Measurements from ENCODE around the gene KIF21B.
A peak's percentile ranks its signal among the peaks of the same experiment; 100 is the strongest.
"Not testable (repeated sequence)": the region's sequence is repeated elsewhere in the genome, so short reads cannot be mapped to it uniquely, and the experiment has no call there.

KIF21B gene

DNA sequence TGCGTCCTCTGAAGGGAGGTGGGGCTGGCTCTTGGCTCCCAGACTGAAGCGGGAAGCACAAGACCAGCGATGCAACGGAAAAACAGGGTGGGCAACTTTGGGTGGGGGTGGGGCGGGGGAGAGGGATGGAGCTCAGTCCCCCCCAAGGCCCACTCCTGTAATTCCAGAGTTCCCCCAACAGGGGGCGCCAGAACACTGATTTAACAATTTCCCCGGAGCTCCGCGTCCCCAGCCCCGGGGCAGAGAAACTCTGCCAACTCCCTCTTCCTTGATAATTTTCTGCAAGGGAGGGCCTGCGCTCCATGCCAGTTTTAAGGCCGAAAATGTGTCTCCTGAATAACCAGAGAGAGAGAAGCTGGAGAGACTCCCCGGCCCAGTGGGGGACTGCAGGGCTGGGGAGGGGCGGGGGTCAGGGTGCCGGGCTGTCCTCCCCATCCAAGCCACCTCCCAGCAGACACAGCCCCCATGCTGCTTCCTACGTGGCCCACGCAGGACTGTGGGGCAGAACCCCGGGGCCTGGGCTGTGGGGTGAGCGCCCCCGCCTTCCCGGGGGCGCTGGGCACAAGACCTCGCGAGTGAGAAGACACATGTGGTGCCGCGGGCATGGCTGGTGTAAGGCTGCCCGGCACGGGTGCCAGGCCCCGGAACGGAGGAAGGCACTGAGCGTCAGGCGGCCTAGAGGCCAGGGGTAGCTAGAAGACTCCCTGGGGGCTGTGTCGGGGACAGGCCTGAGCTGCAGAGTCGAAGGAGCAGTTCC lies 51.4 kb downstream of the KIF21B start:
- DNase-seq, result peak in 51 of 56 donors; percentile 10 to 76 (median 51)

DNA sequence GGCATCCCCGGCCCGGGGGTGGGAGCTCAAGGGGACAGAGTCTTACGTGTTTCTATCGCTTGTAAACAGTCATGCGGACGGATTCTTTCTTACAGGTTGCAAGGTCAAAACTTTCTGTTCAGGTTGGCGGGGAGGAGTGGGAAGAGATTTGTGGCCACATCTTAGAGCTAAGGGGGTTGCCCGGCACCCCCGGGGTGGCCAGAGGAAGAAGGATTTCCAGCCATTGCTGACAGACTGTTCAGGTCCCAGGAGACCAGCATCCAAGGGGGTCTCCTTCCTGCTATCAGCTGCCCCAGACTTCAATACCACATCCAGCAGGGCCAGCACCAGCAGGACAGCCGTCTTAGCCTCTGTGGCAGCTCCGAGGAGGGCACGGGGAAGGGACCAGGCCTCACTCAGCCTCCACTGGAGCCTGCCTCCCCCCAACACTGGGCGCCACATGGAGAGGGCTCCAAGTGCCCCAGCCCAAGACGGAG lies 52.0 kb downstream of the KIF21B start:
- no peak for DNase-seq

DNA sequence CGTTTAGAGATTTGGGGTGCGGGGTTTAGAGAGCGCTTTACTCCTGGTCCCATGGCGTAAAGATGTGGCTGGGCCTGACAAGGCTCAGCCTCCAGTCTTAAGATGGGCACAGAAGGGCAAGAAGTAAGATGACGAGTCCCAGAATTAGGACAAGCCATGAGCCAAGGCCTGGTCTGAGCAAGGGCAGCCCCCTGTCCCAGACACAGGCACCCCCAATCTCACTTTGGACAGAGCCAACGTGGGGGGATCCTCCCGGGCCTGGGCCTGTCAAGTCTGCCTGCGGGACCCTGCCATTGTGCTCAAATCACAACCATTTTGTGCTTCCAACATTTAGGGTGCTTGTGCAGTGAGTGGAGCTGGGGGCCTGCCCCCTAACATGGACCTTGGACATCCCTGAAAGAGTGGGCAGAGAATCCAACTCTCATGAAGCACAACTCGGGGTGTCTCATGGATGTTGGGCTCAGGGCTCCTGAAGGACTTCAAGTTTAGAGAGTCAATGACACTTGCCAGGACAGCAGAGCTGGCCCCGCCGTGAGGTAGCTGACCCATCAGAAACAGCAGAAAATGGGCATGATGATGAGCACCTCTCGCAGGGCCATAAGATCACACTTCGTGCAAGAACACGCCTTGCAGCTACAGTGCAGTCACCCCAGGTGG lies 52.6 kb downstream of the KIF21B start:
- no peak for DNase-seq

DNA sequence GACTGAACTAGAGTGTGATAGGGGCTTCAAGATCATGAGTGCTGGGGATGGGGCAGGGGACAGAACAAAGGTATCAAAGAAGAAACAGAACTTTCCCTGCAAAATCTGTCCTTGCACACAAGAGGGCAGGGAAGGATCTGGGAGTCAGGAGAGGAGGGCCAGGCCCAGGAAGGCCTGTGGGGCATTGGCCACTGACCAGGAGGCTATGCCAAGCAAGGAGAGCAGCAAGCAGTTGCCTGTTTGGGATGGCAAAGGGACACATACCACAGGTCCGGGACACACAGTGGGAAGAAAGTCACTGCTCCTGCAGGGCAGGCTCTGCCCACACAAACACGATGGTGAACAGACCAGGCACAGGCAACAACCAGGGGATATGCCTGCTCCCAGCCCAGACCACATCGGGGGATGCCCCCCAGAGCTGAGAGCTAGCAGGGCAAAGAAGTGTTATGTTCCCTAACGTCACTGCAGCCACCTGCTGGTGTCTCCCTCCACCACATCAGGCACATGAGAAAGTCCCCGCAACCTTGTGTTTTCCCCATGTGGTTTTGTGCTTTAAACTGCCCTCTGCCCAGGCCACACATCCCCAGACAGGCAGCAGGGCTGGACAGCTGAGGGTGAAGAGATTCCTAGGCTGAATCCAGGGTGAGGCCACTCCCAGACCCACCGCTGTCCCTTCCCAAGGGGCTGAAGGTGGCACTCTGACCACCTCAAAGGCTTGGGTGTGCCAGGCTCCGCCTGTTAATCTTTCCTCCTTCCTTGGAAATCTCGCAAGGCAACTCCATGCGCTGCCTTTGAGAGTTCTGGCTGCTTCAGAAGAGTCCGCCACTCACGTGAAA lies 53.6 kb downstream of the KIF21B start:
- DNase-seq, result no peak

DNA sequence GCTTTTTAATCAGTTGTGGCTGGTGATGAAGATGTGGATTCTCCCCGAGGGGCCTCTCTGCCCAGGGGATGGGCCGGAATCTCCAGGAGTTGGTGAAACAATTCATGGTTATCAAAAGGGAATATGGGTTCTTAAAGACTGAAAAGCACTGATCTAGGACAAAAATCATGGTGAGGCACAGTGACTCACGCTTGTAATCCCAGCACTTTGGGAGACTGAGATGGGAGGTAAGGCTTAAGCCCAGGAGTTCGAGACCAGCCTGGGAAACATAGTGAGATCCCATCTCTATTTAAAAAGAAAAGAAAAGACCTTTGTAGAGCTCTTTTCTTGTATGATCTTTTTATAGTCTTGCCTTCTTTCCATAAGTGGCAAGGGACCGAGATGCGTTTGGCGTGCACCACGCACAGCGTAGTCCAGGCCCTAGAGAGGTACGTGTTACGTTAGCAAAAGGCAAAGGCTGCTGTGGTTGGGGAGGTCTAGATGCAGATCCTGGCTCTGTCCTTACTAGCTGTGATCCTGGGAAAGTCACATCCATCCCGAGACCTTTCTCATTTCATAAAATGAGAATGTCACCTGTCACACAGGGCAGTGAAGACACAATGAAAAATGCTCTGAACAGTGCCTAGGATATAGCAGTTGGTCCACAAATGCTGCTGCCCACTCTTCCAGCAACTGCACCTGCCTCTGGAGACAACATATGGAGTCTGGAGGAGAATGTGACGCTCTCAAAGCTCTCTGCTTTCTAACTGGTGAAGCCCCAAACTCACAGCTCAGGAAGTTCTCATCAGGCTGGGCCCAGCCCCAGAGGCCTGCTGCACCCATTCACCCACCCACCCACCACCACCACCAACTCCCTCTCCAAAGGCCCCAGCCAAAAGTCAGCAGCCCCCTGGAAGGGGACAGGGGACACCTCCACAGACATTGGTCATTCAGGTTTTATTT lies 54.8 kb downstream of the KIF21B start:
- DNase-seq, result no peak

DNA sequence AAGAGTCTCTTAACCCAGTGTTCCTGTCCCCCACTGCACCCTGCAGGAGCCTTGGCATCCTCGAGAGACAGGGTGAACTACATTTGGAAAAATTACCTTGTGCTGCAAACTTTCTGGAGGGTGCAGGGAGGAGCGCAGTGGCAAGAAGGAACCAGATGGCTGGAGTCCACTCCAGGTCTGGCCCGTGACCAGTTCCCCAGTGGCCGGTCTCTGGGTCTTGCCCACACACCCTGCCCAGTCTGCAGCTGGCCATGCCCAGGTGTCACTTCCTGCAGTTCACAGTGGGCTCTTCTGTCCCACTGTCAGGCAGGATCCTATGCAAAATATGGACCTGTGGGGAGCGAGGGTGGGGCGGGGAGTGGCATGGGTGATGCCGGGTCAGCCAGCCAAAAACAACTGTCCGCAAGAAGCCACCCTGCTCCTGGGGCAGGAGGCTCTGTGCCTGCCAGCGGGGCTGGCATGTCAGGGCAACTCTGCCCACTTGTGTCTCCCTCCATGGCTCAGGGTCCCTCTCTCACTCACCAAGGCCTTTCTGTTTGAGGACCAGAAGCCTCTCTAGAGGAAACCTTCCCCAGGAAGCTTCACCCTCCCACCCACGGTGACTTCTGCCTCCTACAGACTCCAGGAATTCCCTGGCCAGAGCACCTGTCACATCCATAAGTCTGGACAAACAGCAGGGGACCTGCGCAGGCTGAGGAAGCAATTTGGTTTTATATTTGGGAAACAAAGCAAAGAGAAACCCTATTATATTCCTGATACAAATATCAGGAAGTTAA lies 55.6 kb downstream of the KIF21B start:
- DNase-seq, result no peak

DNA sequence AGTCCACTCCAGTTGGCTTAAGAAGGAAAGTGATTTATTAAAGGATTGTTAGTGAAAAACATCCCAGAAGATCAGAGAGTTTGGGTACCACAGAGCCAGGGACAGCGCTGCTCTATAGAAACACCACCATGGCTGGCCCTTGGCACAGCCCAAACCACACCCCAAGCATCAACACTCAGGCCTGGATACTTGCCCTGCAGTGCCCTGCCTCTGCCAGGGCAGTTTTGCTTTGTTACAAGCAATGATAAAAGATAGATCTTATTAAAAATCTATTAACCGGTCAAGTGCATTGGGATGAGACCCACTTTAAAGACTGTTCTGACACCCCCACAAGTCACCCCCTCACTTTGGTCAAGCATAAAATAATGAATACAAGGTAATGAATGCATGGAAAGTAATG lies 56.6 kb downstream of the KIF21B start:
- DNase-seq, result no peak

DNA sequence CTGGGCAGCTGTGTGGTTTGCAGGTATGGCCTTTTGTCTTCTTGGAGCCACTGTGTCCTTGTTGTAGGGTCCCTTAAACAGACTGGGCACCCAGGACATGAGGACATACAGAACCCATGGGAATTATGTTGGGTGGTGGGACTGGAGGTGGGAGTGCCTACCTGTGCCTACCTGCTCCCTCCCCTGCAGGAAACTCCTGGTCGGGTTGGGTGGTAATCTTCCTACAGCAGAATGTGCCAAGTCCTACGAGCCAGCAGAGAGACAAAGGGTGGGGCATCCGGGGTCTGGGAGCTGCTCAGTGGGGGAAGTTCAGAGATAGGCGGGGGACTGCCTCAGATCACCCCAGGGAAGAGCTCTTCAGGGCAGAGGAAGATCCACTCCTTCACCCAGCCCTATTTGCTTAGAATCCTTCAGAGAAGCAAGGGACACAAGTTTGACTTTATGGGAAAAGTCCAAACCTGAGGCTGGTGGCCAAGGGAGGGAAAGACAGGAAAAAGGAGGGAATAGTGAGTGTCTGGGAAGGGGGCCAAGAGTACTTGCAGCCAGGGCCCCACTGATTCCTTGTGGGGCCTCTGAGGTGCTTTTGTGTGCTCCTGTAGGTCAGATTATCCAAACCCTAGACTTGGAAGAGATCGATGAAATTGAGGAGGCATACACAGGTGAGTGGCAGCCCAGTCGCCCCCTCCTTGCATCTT lies 58.3 kb downstream of the KIF21B start:
- DNase-seq, result no peak

DNA sequence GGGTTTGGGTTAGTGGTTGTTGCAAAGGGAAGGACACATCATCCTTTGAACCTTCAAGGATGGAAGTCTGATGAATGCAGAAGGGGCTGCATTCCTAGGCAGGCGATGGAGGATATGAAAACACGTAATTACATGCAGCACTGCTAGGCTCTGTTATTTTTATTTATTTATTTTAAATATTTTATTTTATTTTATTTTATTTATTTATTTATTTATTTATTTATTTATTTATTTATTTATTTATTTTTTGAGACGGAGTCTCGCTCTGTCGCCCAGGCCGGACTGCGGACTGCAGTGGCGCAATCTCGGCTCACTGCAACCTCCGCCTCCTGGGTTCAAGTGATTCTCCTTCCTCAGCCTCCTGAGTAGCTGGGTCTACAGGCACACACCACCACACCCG lies 59.6 kb downstream of the KIF21B start:
- DNase-seq, result not testable (repeated sequence)

DNA sequence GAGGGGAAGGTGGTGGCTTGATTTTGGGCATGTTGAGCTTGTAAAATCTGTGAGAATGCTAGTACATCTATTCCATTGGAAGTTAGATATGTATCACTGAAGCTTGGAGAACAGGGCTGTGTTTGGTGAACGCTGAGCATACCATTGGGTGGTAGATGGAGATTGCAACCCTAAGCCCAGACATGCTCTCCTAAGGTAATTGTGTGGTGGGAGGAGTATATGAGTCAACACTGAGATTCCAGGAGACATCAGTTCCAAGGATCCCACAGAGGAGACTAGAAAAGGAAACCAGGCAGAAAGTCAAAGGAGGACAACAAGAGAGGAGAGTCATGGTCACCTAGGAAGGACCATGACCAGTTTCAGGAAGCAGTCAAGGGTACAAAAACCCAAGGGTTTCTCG lies 60.4 kb downstream of the KIF21B start:
- no peak for DNase-seq

DNA sequence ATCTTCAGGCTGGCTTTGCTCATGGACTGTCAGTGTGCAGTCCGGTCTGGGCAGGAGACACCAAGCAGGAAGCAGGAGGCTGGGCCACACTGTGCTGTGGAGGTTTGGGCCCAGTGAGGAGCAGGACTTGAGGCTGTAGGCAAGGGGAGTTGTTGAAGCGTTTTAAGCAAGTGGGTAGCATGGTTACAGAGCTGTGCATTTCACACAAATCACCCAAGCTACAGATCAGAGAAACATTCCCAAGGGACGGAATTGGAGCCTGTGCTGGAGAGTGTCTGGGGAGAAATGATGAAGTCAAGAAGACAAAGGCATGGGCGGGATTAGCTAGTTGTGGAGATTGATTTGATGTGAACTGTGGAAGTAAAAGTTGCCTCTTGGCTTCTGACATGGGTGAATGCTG lies 60.9 kb downstream of the KIF21B start:
- DNase-seq, result no peak

DNA sequence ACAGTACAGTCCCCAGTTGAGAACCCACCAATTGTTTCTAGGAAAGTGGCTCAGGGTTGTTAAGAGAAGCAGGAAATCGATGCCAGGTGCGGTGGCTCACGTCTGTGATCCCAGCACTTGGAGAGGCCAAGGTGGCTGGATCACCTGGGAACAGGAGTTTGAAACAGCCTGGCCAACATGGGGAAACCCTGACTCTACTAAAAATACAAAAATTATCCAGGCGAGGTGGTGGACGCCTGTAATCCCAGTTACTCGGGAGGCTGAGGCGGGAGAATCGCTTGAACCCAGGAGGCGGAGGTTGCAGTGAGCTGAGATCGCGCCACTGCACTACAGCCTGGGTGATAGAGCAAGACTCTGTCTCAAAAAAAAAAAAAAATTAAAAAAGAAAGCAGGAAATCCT lies 61.4 kb downstream of the KIF21B start:
- DNase-seq, result not testable (repeated sequence)

DNA sequence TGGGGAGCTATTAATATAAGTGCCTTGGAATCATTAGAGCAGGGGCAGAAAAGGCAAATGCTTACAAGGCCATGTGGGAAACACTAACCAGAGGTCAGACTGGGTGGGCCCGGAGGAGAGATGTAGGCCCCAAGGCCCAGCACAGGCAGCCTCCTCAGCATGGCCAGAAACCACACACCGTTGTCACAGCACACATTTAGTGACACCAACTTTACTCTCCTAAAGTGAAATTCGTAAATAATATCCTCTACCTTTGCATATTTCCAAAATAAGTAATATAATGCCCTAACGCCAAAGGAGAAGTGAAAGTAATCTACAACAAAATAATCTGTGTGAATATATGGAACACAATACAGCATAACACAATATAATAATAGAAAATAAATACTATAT lies 62.6 kb downstream of the KIF21B start:
- no peak for DNase-seq

DNA sequence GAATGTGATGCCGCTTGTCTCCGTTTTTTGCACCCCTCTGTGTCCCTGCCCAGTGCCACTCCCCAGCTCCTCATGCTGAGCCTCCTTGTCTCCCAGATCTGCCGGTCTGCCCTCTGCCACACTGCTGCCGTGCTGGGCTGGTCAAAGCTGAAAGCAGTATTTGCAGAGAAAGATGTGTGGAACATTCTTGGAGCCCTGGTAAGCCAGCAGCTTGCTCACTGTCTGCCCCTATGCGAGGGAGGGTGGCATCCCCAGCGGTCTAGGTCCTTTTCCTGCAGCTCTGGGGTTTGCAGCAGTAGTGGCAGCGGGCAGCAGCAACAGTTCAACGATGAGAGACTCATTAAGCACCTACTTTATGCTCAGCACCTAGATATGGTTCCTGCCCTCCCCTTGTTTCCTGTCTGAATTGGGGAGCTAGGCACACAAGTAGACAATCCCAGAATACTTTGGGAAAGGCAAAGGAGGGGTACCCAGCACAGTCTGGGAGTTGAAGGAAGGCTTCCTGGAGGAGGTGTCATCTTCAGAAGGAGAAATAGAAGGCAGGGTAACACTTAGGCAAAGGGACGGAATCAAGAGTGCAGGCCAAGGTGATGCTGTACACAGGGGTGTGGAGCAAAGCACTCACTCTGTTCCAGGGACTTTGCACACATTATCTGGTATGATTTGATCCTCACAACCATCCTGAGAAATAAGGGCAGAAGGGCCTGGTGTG lies 63.1 kb downstream of the KIF21B start:
- DNase-seq, result no peak

DNA sequence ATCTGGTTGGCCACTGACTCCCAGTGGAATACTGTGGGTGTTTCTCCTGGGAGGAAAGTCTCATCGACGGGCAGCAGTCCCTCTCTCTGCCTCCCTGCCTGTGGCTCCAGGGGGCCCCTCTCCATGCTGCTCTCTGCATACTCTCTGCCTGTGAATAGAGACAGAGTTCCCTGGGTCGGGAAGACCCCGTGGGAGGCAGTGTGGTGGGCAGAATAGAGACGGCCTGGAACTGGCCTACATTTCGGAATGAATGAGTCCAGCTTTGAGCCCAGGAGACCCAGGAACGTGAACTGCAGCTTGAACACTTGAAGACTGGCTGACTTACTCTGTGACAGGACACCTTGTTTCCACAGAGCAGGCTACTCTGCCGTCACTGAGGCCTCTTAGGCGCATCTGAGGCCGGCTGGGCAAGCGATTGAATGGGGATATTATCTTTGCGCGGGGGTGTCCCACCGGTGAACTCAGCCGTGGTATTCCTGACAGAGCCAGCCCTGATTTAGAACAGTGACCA lies 64.0 kb downstream of the KIF21B start:
- DNase-seq, result peak in 5 of 56 donors; percentile 2 to 45 (median 31)

DNA sequence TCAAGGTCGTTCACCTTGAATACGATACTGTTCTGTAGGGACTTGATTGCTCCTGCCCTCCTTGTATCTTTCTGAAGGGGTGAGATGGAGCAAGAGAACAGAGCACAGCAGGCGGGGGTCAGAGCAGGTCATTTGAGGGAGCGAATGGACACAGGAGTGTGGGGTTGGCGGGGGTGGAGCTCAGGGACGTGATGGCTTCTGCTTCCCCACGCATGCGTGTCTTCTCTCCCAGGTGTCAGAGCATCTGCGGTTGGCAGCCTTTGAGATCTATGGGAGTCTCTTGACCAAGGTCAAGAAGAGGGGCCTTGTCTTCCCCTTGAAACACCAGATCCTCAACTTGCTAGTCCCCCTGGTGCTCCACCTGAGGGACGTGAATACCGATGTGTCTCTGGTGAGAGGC lies 64.9 kb downstream of the KIF21B start:
- no peak for DNase-seq

DNA sequence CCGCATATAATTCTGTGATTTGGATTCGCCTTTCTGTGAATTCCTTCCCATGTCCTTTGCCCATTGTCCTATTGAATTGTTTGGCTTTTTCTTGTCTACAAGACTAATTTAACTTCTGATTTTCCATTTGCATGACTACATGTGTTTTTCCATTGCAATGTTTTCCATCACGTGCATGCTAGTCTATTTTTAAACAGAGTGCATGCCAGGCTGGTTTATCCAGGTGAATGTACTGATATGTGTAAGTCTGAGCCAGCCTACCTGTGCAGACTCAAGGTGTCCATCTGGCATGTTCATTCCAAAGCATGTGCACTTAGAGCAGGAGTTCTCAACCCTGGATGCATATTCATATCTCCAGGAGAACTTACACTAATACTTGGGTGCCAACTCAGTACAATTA lies 69.1 kb downstream of the KIF21B start:
- no peak for DNase-seq

DNA sequence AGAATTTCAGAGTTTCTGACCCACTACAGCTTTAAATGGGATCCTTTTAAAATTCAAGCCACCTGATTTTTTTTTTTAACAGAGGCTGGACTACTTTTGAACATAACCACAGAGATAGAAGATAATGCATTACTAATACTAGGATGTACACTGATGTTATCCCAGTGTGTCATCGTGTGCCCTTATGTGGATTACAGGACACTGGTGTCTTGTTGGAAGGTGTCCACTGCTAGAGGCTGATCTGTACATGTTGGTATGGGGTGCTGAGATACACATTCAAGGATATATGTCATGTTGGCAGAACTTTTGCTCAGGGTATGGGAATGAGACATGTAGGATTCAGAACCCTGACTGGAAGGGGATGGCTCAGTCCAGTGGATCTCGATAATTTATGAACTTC lies 72.5 kb downstream of the KIF21B start:
- DNase-seq, result no peak

DNA sequence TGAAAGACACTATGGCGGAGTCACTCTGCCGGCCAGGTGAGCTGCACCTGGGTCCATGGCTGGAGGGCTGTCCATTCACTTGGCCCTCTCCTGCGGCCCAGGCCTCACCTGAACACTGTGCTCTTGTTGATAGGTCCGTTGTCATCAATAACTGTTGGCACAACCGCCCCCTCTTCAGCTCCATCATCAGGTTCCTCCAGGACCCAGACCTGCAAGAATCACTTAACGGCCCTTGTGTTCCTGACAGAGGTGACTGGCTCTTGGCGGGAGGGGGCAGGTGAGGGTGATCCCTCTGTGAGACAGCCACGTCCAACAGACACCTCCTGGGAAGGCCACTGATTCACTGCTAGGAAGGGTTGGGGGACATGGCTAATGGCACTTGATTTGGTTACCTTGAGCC lies 73.9 kb downstream of the KIF21B start:
- no peak for DNase-seq
